T-helper 9 cell (primary cell): Measurements from ENCODE around the gene UBAC2.
"Not testable (repeated sequence)": the region's sequence is repeated elsewhere in the genome, so short reads cannot be mapped to it uniquely, and the experiment has no call there.

Experiments
- DNase-seq: peaks from one replicate; pipeline ENCODE4 v3.0.0-alpha.2; 2020

Gene UBAC2

DNA sequence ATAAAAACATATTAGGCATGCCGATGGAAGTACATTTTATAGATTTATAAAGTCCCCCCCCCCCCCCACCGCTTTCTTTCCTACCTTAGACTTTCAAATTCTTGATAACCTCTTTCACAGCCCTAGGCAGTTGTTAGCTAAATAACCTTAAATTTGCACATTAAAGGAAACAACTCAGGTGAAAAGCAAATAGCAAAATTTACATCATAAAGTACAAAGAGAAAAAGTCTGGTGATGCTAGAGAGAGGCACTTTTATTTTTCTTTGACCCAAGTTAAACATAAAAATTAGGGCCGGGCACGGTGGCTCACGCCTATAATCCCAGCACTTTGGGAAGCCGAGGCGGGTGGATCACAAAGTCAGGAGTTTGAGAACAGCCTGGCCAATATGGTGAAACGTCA is 15.0 kb upstream of the UBAC2 start:
- DNase-seq: no peak

DNA sequence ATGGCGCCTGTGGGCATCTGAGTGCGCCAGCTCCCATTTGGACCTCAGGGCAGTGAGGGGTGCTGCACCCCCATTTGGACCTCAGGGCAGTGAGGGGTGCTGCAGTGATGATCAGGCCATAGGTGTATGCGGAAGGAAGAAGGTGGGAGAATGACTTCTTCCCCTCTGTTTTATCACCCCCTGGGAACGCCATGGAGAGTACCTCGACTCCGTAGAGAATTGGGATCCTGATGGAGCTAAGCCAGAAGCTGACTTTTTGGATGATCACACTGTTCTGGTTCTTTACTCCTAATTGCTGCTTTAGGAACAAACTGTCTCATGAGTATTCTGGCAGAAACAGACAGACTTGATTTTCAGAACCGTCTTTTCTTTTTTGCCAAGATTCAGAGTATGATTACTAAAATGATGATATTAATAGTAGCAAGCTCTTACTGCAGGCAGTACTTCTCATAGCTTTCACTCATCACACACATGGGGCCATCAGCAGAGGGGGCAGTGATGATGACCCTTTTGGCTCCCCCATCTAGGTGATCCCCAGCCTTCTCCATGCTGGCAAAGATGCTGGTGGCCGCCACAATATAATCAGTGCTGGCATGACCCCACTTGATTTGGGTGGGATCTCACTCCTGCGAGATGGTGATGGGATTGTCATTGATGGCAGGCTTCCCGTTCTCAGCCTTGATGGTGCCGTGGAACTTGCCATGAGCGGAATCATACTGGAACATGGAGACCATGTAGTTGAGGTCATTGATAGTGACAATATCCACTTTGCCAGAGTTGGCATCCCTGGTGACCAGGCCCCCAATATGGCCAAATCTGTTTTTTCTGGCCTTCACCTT is 10.3 kb upstream of the UBAC2 start:
- no peak for DNase-seq

GRCh38 chr13:99191336-99191899 is 9.2 kb upstream of the UBAC2 start:
- no peak for DNase-seq

- no peak for DNase-seq
Measured at GRCh38 chr13:99191900-99192399, 8.7 kb upstream of the UBAC2 start.

GRCh38 chr13:99192480-99192879 is 8.2 kb upstream of the UBAC2 start:
- no peak for DNase-seq

- DNase-seq: no peak
Measured at GRCh38 chr13:99193152-99193551, 7.5 kb upstream of the UBAC2 start.

GRCh38 chr13:99196466-99197116 is 4.1 kb upstream of the UBAC2 start:
- no peak for DNase-seq

DNA sequence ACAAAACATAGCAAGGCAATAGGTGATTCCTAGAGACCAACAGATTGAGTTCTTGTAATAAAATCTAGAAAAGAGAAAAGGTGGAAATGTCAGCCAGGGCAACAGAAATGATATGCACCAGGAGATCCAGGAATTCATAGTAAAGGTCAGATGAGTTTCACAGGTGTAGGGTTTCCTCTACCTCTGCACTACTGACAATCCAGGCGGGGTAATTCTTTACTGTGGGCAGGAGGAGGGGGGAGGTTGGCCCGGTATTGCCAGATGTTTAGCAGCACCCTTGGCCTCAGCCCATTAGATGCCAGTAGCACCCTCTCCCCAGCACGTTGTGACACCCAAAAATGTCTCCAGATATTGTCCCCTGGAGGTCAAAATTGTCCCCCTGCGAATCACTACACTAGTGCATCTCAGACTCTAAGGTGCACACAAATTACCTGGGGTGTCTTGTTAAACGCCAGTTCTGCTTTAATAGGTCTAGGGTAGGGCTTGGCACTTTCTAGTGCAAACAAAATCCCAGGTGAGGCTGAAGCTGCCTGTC is 3.5 kb upstream of the UBAC2 start:
- no peak for DNase-seq

- no peak for DNase-seq
Measured at GRCh38 chr13:99199541-99200431, 868 bp upstream of the UBAC2 start.

DNA sequence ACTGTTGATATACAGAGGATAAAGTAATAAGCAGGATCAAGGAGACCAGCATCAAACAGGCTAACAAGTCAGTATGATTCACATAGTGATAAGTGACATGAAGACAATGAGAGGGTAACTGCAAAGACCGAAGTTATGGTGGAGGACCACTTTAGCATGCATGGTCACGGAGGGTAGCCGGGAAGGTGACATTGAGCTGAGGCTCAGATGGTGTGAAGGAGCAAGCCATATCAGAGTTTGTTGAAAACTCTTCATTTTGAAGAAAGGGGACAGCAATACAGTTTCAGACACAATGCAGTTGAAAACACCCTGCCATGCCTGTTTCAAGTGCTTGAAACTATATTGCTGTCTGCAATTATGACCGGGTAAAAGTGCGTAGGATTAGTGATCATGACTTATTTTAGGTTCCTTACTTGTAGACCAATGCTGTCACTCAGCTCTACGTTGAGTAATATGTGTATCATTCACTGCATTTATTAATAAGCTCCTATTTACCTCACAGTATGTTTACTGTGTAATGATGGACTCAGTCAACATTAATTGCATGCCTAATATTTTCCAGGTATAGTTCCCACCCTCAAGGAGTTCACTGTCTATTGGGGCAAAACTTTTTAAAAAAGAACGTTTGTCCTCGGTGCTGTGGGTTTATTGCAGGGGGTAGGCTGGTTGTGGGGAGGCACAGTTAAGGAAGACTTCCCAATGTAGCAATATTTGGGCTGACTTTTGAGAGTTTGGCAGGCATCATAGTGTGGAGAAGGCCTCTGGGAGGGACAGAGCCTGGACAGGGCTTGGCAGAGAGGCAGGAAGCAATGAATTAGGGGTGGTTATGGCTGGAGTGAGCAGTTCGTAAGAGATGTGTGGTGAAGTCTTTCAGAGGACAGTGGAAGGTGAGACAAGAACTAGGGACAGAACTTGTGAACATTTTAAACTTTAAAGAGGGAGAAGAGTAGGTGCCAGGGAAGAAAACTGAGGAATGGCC is 3.2 kb downstream of the UBAC2 start:
- no peak for DNase-seq

DNA sequence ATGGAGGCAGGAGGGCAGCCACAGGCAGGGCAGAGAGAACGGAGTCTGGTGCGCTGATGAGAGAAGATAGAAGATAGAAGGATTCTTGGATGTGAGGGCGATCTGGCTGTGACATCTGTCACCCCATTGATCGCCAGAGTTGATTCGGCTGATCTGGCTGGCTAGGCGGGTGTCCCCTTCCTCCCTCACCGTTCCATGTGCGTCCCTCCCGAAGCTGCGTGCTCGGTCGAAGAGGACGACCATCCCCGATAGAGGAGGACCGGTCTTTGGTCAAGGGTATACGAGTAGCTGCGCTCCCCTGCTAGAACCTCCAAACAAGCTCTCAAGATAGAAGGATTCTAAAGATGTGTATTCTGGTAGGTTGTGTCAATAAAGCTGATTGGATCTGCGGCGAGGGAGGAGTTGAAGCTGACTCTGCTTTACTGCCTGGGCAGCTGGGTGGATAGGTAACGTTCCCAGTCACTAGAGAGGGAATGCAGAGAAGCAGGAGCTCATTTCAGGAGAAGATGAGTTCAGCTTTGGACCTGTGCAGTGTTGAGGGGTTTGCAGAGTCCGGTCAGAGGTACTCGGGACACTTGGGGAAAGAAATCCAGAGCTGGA is 5.1 kb downstream of the UBAC2 start:
- no peak for DNase-seq

DNA sequence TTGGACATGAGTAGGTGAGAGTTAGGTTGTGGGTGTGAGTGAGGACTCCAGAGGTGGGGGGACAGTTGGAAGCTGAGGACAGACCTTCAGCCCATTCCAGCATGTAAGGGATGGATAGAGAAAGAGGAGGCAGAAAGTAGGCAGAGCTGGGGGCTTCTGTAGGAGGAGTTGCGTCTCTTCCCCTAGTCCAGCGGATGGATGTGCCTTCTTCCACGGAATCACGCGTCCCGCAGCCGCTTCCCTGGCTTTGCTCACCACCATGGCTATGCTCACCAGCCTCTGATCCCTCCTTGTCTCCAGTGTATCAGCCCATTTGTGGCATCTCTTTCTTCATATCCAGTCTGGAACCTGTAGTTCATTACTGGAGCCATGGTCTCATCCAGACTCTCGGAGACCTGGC is 5.6 kb downstream of the UBAC2 start:
- DNase-seq: no peak

GRCh38 chr13:99206873-99207272 is 6.2 kb downstream of the UBAC2 start:
- DNase-seq: no peak

DNA sequence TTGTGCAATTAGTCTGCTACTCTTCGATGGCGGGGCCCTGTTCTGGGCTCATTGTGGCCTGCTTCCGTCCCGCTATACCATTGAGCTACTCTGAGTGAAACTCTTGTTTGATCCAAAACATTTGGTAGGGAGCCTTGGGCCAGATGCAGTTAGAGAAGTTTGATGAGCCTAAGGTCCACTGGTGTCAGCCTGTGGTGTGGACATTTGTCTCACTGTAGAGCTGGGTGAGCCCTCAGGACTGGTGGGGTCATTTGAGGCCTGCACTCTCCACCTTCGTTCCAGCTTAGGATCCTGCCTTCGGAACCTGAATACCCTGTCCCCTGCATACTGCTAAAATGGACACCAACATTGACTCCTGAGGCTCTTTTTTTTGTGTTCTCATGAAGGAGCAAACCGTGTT is 6.9 kb downstream of the UBAC2 start:
- DNase-seq: no peak

DNA sequence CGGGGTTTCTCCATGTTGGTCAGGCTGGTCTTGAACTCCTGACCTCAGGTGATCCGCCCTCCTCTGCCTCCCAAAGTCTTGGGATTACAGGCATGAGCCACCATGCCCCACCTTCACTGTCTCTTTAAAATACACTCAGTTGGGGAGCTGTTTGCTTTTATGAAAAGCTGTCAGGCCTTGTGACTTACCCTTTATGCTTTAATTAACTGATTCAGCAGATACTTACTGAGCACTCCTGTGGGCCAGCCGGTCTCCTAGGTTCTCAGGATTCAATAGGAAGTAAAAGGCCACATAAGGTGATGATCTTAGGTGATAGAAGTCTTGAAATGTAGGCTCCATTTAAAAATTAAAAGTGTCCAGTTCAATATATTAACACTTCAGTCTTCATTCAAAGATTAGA is 7.5 kb downstream of the UBAC2 start:
- no peak for DNase-seq

- no peak for DNase-seq
Measured at GRCh38 chr13:99208845-99209527, 8.3 kb downstream of the UBAC2 start.

- DNase-seq: not testable (repeated sequence)
Measured at GRCh38 chr13:99210627-99211026, 10.0 kb downstream of the UBAC2 start.

GRCh38 chr13:99211421-99212035 is 10.9 kb downstream of the UBAC2 start:
- DNase-seq: no peak

DNA sequence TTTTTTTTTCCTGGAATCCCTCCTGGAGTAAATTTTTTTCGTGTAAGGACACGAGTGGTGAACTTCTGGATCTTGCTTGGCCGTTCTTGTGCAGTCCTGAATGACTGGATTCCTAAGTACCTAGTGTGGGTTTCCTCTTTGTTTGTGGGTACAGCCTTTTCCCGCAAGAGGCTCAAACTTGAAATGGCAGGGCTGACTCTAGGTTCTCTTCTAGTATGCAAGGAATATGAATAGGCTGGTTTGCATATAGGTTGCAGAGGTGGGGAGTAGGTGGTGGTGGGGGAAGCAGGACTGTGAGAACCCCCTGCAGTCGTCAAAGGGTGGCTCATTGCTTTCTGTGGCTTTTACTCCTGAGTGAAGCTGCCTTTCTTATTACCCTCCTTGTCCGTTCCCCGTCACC is 13.6 kb downstream of the UBAC2 start:
- DNase-seq: no peak

DNA sequence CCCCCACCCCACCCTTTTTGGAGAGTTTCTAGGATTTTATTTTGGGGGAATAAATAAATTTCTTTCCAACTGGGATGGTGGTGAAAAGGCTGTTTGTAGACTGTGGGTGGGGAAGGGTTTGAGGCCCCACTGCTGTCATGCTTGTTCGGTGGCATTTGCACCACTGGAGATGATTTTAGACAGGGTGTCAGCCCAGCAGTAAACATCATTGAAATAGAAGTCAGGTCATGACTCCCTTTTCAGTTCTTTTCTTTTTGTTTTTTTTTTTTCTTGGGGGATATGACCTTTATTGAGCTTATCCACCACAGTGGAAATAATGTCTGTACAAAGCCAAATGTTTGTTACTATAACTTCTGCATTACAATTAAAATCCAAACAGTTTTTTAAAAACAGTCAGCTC is 14.1 kb downstream of the UBAC2 start:
- DNase-seq: no peak
